Measurements from ENCODE around the gene ADAMTS16. TPM values are rescaled to one million over a fixed set of nuclear protein-coding genes. Genes with fewer than 3 reads are reported as not detected.

Gene ADAMTS16
- total and polyA plus RNA-seq, 9 of the 15 experiments (the other 6 are each of a cell fraction or from before 2014, with no cell fraction given): not detected

GRCh38 chr5:5314166-5314565 lies 174.0 kb downstream of the ADAMTS16 start:
- H3K9me1 ChIP-seq (ENCODE audit: control insufficient read depth, insufficient read depth, low read length): no peaks in the 10 kb centered on the region
- H3K4me3 ChIP-seq: no peak overlapping the region
- ChIA-PET CTCF (ENCODE audit: low intra/inter-chr PET ratio) (no interaction called here), POLR2A (no interaction called here)
- in situ Hi-C loops (cut with MboI): no loop called here
- FAIRE-seq (no peak), DNase-seq (ENCODE audit: extremely low read depth in 1 of 4, low spot score in 3 of 4) (no peak), ATAC-seq (no peak)
- TF ChIP-seq NELFE (IDR thresholded peaks at IDR 0.05; ENCODE audit: insufficient read depth, insufficient read length) (no peak), NFRKB (IDR thresholded peaks at IDR 0.05; ENCODE audit: low read depth) (no peak), DPF2 (IDR thresholded peaks at IDR 0.05) (no peak), KDM1A (IDR thresholded peaks at IDR 0.05) (no peak), EGR1 (conservative IDR thresholded peaks at IDR 0.05) (no peak)
- TF ChIP-seq, protein P1, sequence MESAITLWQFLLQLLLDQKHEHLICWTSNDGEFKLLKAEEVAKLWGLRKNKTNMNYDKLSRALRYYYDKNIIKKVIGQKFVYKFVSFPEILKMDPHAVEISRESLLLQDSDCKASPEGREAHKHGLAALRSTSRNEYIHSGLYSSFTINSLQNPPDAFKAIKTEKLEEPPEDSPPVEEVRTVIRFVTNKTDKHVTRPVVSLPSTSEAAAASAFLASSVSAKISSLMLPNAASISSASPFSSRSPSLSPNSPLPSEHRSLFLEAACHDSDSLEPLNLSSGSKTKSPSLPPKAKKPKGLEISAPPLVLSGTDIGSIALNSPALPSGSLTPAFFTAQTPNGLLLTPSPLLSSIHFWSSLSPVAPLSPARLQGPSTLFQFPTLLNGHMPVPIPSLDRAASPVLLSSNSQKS (CRISPR knock-in tag; IDR thresholded peaks at IDR 0.05): no peak
- H2AFZ ChIP-seq (ENCODE audit: low read depth, low read length): no peak overlapping the region
- 0% methylated on average over 3 of the region's 3 CpGs for WGBS (ENCODE audit: insufficient coverage, low coverage, missing lambda C conversion rate)
- H3K36me3 ChIP-seq (ENCODE audit: control insufficient read depth, insufficient read depth, low read length): no peaks in the 10 kb centered on the region
- no TSS peak for BruUV-seq (replicated peaks)
- no peak overlapping the region for H3K27ac ChIP-seq (ENCODE audit: extremely low read depth, low read depth, low read length)
- 0 out of 2 replicates have a peak, but pooled peaks cover 6% of the 10 kb centered on the region for H4K20me1 ChIP-seq (replicated peaks; ENCODE audit: control insufficient read depth, insufficient read depth, low read length)
- H3K9ac ChIP-seq (ENCODE audit: insufficient read depth in 1 of 2, low read depth in 2 of 2, low read length in 2 of 2): no peak overlapping the region
- peaks cover 13 to 48% of the 10 kb centered on the region in 2 experiments for H3K27me3 ChIP-seq (ENCODE audit: control insufficient read depth in 2 of 2, insufficient read depth in 2 of 2, low read length in 2 of 2)
- no peak overlapping the region for H3K4me2 ChIP-seq (ENCODE audit: insufficient read depth, low read length)
- no peaks in the 10 kb centered on the region for H3K79me2 ChIP-seq (ENCODE audit: control insufficient read depth, insufficient read depth, low read length)
- intact Hi-C loops (cut with micrococcal nuclease): no loop called here
- H3K9me3 ChIP-seq (replicated peaks; ENCODE audit: control insufficient read depth, insufficient read depth, low read depth, low read length): no peaks in the 10 kb centered on the region
- no peaks in the 10 kb centered on the region for H3K4me1 ChIP-seq (replicated peaks in 1 of 2; ENCODE audit: control insufficient read depth in 2 of 2, insufficient read depth in 2 of 2, low read length in 2 of 2)

- intact Hi-C loops (cut with micrococcal nuclease): no loop called here
- Histone ChIP-seq H2AFZ (ENCODE audit: low read depth, low read length) (no peak overlapping the region), H3K4me1 (replicated peaks in 1 of 2; ENCODE audit: control insufficient read depth in 2 of 2, insufficient read depth in 2 of 2, low read length in 2 of 2) (no peaks in the 10 kb centered on the region), H3K36me3 (ENCODE audit: control insufficient read depth, insufficient read depth, low read length) (no peaks in the 10 kb centered on the region), H3K4me3 (no peak overlapping the region), H3K4me2 (ENCODE audit: insufficient read depth, low read length) (no peak overlapping the region), H3K9ac (ENCODE audit: insufficient read depth in 1 of 2, low read depth in 2 of 2, low read length in 2 of 2) (no peak overlapping the region), H3K27me3 (ENCODE audit: control insufficient read depth in 2 of 2, insufficient read depth in 2 of 2, low read length in 2 of 2) (peaks cover 18 to 50% of the 10 kb centered on the region in 2 experiments), H3K79me2 (ENCODE audit: control insufficient read depth, insufficient read depth, low read length) (no peaks in the 10 kb centered on the region), H3K9me3 (replicated peaks; ENCODE audit: control insufficient read depth, insufficient read depth, low read depth, low read length) (no peaks in the 10 kb centered on the region), H3K27ac (ENCODE audit: extremely low read depth, low read depth, low read length) (no peak overlapping the region), H3K9me1 (ENCODE audit: control insufficient read depth, insufficient read depth, low read length) (no peaks in the 10 kb centered on the region), H4K20me1 (replicated peaks; ENCODE audit: control insufficient read depth, insufficient read depth, low read length) (0 out of 2 replicates have a peak, but pooled peaks cover 6% of the 10 kb centered on the region)
- ChIA-PET POLR2A (no interaction called here), CTCF (ENCODE audit: low intra/inter-chr PET ratio) (no interaction called here)
- ATAC-seq (no peak), FAIRE-seq (no peak), DNase-seq (ENCODE audit: extremely low read depth in 1 of 4, low spot score in 3 of 4) (no peak)
- in situ Hi-C loops (cut with MboI): no loop called here
- WGBS (ENCODE audit: insufficient coverage, low coverage, missing lambda C conversion rate): 0% methylated on average over 6 of the region's 6 CpGs
- BruUV-seq (replicated peaks): no TSS peak
- TF ChIP-seq ARID4B (CRISPR knock-in tag; IDR thresholded peaks at IDR 0.05) (no peak), ZNF224 (CRISPR knock-in tag; IDR thresholded peaks at IDR 0.05) (no peak), KAT7 (CRISPR knock-in tag; IDR thresholded peaks at IDR 0.05; ENCODE audit: borderline replicate concordance) (no peak)
- TF ChIP-seq, protein P2, sequence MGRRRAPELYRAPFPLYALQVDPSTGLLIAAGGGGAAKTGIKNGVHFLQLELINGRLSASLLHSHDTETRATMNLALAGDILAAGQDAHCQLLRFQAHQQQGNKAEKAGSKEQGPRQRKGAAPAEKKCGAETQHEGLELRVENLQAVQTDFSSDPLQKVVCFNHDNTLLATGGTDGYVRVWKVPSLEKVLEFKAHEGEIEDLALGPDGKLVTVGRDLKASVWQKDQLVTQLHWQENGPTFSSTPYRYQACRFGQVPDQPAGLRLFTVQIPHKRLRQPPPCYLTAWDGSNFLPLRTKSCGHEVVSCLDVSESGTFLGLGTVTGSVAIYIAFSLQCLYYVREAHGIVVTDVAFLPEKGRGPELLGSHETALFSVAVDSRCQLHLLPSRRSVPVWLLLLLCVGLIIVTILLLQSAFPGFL (CRISPR knock-in tag; IDR thresholded peaks at IDR 0.05): no peak
Measured at GRCh38 chr5:5314626-5315025, 174.5 kb downstream of the ADAMTS16 start.
